H9 (cell line): ENCODE data around the gene C4orf51. TPM values are rescaled to one million over a fixed set of nuclear protein-coding genes. Genes with fewer than 3 reads are reported as not detected.

Experiments
- DNase-seq: peaks from one replicate; pipeline ENCODE4 v3.0.0-alpha.2; 2017
- H2AFZ ChIP-seq: one replicate; pipeline ENCODE4 v1.6.1; 2013; ENCODE audit warnings: mild to moderate bottlenecking, low read length, control low read depth, moderate library complexity
- H2AK5ac ChIP-seq: 2 replicates; pipeline ENCODE4 v1.6.1; 2013; ENCODE audit warnings: low read length, control low read depth, mixed read lengths; ENCODE audit not compliant: insufficient read length
- H2BK120ac ChIP-seq: one replicate; pipeline ENCODE4 v1.6.1; 2013; ENCODE audit warnings: low read depth, mild to moderate bottlenecking, low read length, control low read depth, inconsistent platforms; ENCODE audit not compliant: poor library complexity, severe bottlenecking
- H2BK12ac ChIP-seq: 2 replicates; pipeline ENCODE4 v1.6.1; 2013; ENCODE audit warnings: low read length, control low read depth, mixed read lengths, low read depth; ENCODE audit not compliant: insufficient read length
- H2BK15ac ChIP-seq: 2 replicates; pipeline ENCODE4 v1.6.1; 2013; ENCODE audit warnings: low read depth, low read length, control low read depth
- H2BK20ac ChIP-seq: one replicate; pipeline ENCODE4 v1.6.1; 2013; ENCODE audit warnings: low read depth, mild to moderate bottlenecking, low read length, control low read depth, inconsistent platforms; ENCODE audit not compliant: poor library complexity, severe bottlenecking
- H2BK5ac ChIP-seq: 2 replicates; pipeline ENCODE4 v1.6.1; 2013; ENCODE audit warnings: low read length, control low read depth, mixed read lengths; ENCODE audit not compliant: insufficient read length
- H3K14ac ChIP-seq: 2 replicates; pipeline ENCODE4 v1.6.1; 2013; ENCODE audit warnings: low read length, control low read depth; ENCODE audit not compliant: insufficient read depth
- H3K18ac ChIP-seq: 2 replicates; pipeline ENCODE4 v1.6.1; 2013; ENCODE audit warnings: low read depth, mild to moderate bottlenecking, mixed read lengths, low read length, control low read depth; ENCODE audit not compliant: insufficient read length
- H3K23ac ChIP-seq: 2 replicates; pipeline ENCODE4 v1.6.1; 2013; ENCODE audit warnings: low read length, control low read depth, mixed read lengths, low read depth; ENCODE audit not compliant: insufficient read length
- H3K23me2 ChIP-seq: 2 replicates; pipeline ENCODE4 v1.6.1; 2013; ENCODE audit warnings: low read depth, mild to moderate bottlenecking, mixed read lengths, low read length, control low read depth; ENCODE audit not compliant: insufficient read length, poor library complexity, severe bottlenecking
- H3K27ac ChIP-seq: 2 replicates; pipeline ENCODE4 v1.5.1; 2013; ENCODE audit warnings: low read length, control low read depth, mixed read lengths, low read depth; ENCODE audit not compliant: insufficient read length
- H3K27me3 ChIP-seq: 2 replicates; pipeline ENCODE4 v1.6.1; 2013; ENCODE audit warnings: low read length, control low read depth, inconsistent platforms; ENCODE audit not compliant: insufficient read depth
- H3K4ac ChIP-seq: 2 replicates; pipeline ENCODE4 v1.6.1; 2013; ENCODE audit warnings: low read depth, mild to moderate bottlenecking, control low read depth, inconsistent platforms, low read length, moderate library complexity
- H3K4me1 ChIP-seq: 2 replicates; pipeline ENCODE4 v1.6.1; 2013; ENCODE audit warnings: low read length, control low read depth, inconsistent platforms; ENCODE audit not compliant: insufficient read depth
- H3K4me2 ChIP-seq: 2 replicates; pipeline ENCODE4 v1.6.1; 2013; ENCODE audit warnings: low read length, control low read depth, mixed read lengths; ENCODE audit not compliant: insufficient read length, insufficient read depth
- H3K56ac ChIP-seq: 2 replicates; pipeline ENCODE4 v1.6.1; 2013; ENCODE audit warnings: low read depth, mild to moderate bottlenecking, mixed read lengths, low read length, control low read depth; ENCODE audit not compliant: insufficient read length
- H3K79me1 ChIP-seq: 2 replicates; pipeline ENCODE4 v1.6.1; 2013; ENCODE audit warnings: low read depth, mild to moderate bottlenecking, moderate library complexity, low read length, control low read depth, inconsistent platforms; ENCODE audit not compliant: insufficient read depth, poor library complexity, severe bottlenecking
- H3K79me2 ChIP-seq: 2 replicates; pipeline ENCODE4 v1.6.1; 2013; ENCODE audit warnings: low read length, control low read depth, inconsistent platforms; ENCODE audit not compliant: insufficient read depth
- H3K9ac ChIP-seq: 2 replicates; pipeline ENCODE4 v1.6.1; 2013; ENCODE audit warnings: low read length, control low read depth, mixed read lengths; ENCODE audit not compliant: insufficient read length; ENCODE audit errors: extremely low read depth
- H3K9me3 ChIP-seq: one replicate; pipeline ENCODE4 v1.6.1; 2013; ENCODE audit warnings: low read depth, low read length, inconsistent platforms; ENCODE audit not compliant: control insufficient read depth
- H3T11ph ChIP-seq: one replicate; pipeline ENCODE4 v1.6.1; 2013; ENCODE audit warnings: mild to moderate bottlenecking, low read length, control low read depth, inconsistent platforms
- H4K20me1 ChIP-seq: one replicate; pipeline ENCODE4 v1.6.1; 2013; ENCODE audit not compliant: control insufficient read depth, insufficient read length, insufficient read depth
- H4K5ac ChIP-seq: 2 replicates; pipeline ENCODE4 v1.6.1; 2013; ENCODE audit warnings: low read depth, mild to moderate bottlenecking, mixed read lengths, low read length, control low read depth; ENCODE audit not compliant: insufficient read length
- H4K8ac ChIP-seq: replicated peaks from 2 replicates; pipeline ENCODE4 v1.6.1; 2013; ENCODE audit warnings: low read length, control low read depth, mixed read lengths, low read depth; ENCODE audit not compliant: insufficient read length
- H4K91ac ChIP-seq: 2 replicates; pipeline ENCODE4 v1.6.1; 2013; ENCODE audit warnings: low read depth, mild to moderate bottlenecking, moderate library complexity, mixed read lengths, low read length, control low read depth; ENCODE audit not compliant: insufficient read length
- H3K27ac Mint-ChIP-seq, 3 experiments: 2 replicates in 2 of 3; 3 replicates in 1 of 3; pipeline ENCODE4 v1.8.0; 2020 to 2021; ENCODE audit warnings: mixed read lengths in 3 of 3, mild to moderate bottlenecking in 1 of 3, moderate library complexity in 1 of 3
- H3K27me3 Mint-ChIP-seq: 2 replicates; pipeline ENCODE4 v1.8.0; 2021; ENCODE audit warnings: low read depth, mild to moderate bottlenecking, moderate library complexity, mixed read lengths
- H3K36me3 Mint-ChIP-seq, 3 experiments: 2 replicates in 2 of 3; 3 replicates in 1 of 3; pipeline ENCODE4 v1.8.0; 2020 to 2021; ENCODE audit warnings: low read depth in 3 of 3, mixed read lengths in 3 of 3; ENCODE audit not compliant: insufficient read depth in 1 of 3
- H3K4me1 Mint-ChIP-seq, 2 experiments: 2 replicates each; pipeline ENCODE4 v1.8.0; 2020; ENCODE audit warnings: mixed read lengths in 2 of 2
- H3K4me3 Mint-ChIP-seq, 2 experiments: 2 replicates in 1 of 2; 3 replicates in 1 of 2; pipeline ENCODE4 v1.8.0; 2020 to 2021; ENCODE audit warnings: mild to moderate bottlenecking in 2 of 2, mixed read lengths in 2 of 2, moderate library complexity in 1 of 2
- H3K9me3 Mint-ChIP-seq, 2 experiments: 2 replicates in 1 of 2; 3 replicates in 1 of 2; pipeline ENCODE4 v1.8.0; 2020; ENCODE audit warnings: mild to moderate bottlenecking in 2 of 2, mixed read lengths in 2 of 2, moderate library complexity in 1 of 2
- WGBS: extraction: QIAGEN DNeasy Blood & Tissue Kit; methylation state at CpG from one replicate; pipeline ENCODE4 v1.1.7; 2013; ENCODE audit warnings: missing lambda C conversion rate, low lambda C conversion rate, mixed read lengths; ENCODE audit not compliant: insufficient read length; ENCODE audit errors: extremely low coverage; 5-methylcytosine and 5-hydroxymethylcytosine counted together
- total RNA-seq: library from RNA; stranded (reverse); gene quantifications from 2 replicates; pipeline ENCODE4 v1.2.1, GENCODE V29; 2021
- TF ChIP-seq, protein P1 (sequence below): fragments of 200-600 bp; sonication (generic); conservative IDR thresholded peaks from 3 replicates; pipeline ENCODE4 v1.8.0; 2021; ENCODE audit warnings: antibody characterized with exemption, mild to moderate bottlenecking

The C4orf51 gene
- total RNA-seq, 1 experiment from 2014 or later = 6.0 TPM

DNA sequence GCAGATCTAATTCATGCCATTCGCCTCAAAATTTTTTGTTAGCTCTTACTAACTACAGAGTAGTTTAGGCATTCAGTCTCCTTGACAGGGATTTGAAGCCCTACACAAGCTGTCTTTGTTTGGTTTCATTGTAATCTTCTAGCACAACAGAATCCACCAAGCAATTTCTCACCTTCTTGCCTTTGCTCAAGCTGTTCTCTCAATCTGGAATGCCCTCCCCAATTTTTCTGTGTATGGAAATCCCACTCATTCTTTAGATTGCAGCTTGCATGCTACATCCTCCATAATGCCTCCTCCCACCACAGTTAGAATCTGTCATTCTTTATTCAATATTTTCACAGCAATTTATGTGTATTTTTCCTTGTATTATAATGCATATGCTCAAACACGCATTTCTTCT is 63.7 kb downstream of the C4orf51 start:
- H4K5ac ChIP-seq = no peak overlapping the region

More for the DNA sequence above, 63.7 kb downstream of the C4orf51 start:
- Mint-ChIP-seq H3K27ac (no peak overlapping the region), H3K9me3 (peaks cover 0 to 6% of the 10 kb centered on the region in 2 experiments; a peak in 4 of 5 replicates), H3K36me3 (peaks cover 0 to 13% (median 0%) of the 10 kb centered on the region in 3 experiments; a peak in 2 of 7 replicates), H3K27me3 (no peaks in the 10 kb centered on the region), H3K4me3 (no peak overlapping the region), H3K4me1 (peaks cover 3 to 5% of the 10 kb centered on the region in 2 experiments; a peak in 3 of 4 replicates)
- Histone ChIP-seq H3K79me1 (no peaks in the 10 kb centered on the region), H2BK120ac (no peak overlapping the region), H4K8ac (no peak overlapping the region), H3K4me2 (no peak overlapping the region), H2BK20ac (no peak overlapping the region), H3K18ac (no peak overlapping the region), H2AK5ac (no peak overlapping the region), H3T11ph (no peak overlapping the region), H4K91ac (no peak overlapping the region), H3K56ac (no peak overlapping the region), H3K27ac (no peak overlapping the region), H2BK15ac (no peak overlapping the region), H3K14ac (no peak overlapping the region), H3K27me3 (no peaks in the 10 kb centered on the region), H3K4ac (no peak overlapping the region), H2AFZ (no peak overlapping the region), H2BK12ac (no peak overlapping the region), H4K20me1 (no peaks in the 10 kb centered on the region), H3K9me3 (no peaks in the 10 kb centered on the region), H3K79me2 (no peaks in the 10 kb centered on the region), H3K9ac (no peak overlapping the region), H2BK5ac (no peak overlapping the region), H3K23me2 (no peaks in the 10 kb centered on the region), H3K23ac (no peak overlapping the region), H3K4me1 (no peaks in the 10 kb centered on the region)
- no CpG with 5 or more reads among the region's 2 CpGs for WGBS
- TF ChIP-seq, protein P1, sequence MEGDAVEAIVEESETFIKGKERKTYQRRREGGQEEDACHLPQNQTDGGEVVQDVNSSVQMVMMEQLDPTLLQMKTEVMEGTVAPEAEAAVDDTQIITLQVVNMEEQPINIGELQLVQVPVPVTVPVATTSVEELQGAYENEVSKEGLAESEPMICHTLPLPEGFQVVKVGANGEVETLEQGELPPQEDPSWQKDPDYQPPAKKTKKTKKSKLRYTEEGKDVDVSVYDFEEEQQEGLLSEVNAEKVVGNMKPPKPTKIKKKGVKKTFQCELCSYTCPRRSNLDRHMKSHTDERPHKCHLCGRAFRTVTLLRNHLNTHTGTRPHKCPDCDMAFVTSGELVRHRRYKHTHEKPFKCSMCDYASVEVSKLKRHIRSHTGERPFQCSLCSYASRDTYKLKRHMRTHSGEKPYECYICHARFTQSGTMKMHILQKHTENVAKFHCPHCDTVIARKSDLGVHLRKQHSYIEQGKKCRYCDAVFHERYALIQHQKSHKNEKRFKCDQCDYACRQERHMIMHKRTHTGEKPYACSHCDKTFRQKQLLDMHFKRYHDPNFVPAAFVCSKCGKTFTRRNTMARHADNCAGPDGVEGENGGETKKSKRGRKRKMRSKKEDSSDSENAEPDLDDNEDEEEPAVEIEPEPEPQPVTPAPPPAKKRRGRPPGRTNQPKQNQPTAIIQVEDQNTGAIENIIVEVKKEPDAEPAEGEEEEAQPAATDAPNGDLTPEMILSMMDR = no peak
- DNase-seq = no peak
